Thymus (tissue), 2 donors: Measurements from ENCODE around the gene MAN1B1. TPM values are rescaled to one million over a fixed set of nuclear protein-coding genes. Genes with fewer than 3 reads are reported as not detected.

Experiments used
- polyA plus RNA-seq: library from polyadenylated mRNA; stranded (reverse); fragments of 200-250 nt; gene quantifications from one replicate; pipeline ENCODE4 v1.2.3, GENCODE V29; 2013
- total RNA-seq: library from RNA; stranded (reverse); fragments of 120-200 nt; gene quantifications from one replicate; pipeline ENCODE4 v1.2.4, GENCODE V29; 2013
- donor health status: healthy.

Gene MAN1B1
- total and polyA plus RNA-seq, 2 donors: 26.8 to 107 TPM

Other genes with a start within 250 kb of the MAN1B1 start
Only the 30 nearest of the 36 such genes appear.
- 101 TPM for gene FBXW5, start 142.2 kb upstream of the MAN1B1 start, total RNA-seq
- gene FBXW5, start 142.2 kb upstream of the MAN1B1 start, polyA plus RNA-seq: 162 TPM
- gene C8G, start 141.7 kb upstream of the MAN1B1 start, total RNA-seq: 2.2 TPM
- 6.5 TPM for gene C8G, start 141.7 kb upstream of the MAN1B1 start, polyA plus RNA-seq
- gene LCN12, start 134.7 kb upstream of the MAN1B1 start, total RNA-seq: 4.2 TPM
- gene LCN12, start 134.7 kb upstream of the MAN1B1 start, polyA plus RNA-seq: 14.4 TPM
- gene PTGDS, start 109.5 kb upstream of the MAN1B1 start, total RNA-seq: 5.0 TPM
- gene PTGDS, start 109.5 kb upstream of the MAN1B1 start, polyA plus RNA-seq: 137 TPM
- gene LCNL1, start 104.0 kb upstream of the MAN1B1 start, total RNA-seq: 0.19 TPM
- 5.0 TPM for gene LCNL1, start 104.0 kb upstream of the MAN1B1 start, polyA plus RNA-seq
- 68.9 TPM for gene PAXX, start 94.6 kb upstream of the MAN1B1 start, total RNA-seq
- gene PAXX, start 94.6 kb upstream of the MAN1B1 start, polyA plus RNA-seq: 431 TPM
- gene CLIC3, start 90.4 kb upstream of the MAN1B1 start, total RNA-seq: 13.6 TPM
- gene CLIC3, start 90.4 kb upstream of the MAN1B1 start, polyA plus RNA-seq: 44.6 TPM
- 4.2 TPM for gene ABCA2, start 58.7 kb upstream of the MAN1B1 start, total RNA-seq
- gene ABCA2, start 58.7 kb upstream of the MAN1B1 start, polyA plus RNA-seq: 37.3 TPM
- 0.99 TPM for gene FUT7, start 54.9 kb upstream of the MAN1B1 start, total RNA-seq
- gene FUT7, start 54.9 kb upstream of the MAN1B1 start, polyA plus RNA-seq: 4.6 TPM
- 4.8 TPM for gene NPDC1, start 40.8 kb upstream of the MAN1B1 start, total RNA-seq
- gene NPDC1, start 40.8 kb upstream of the MAN1B1 start, polyA plus RNA-seq: 71.1 TPM
- 0.09 TPM for gene ENTPD2, start 32.9 kb upstream of the MAN1B1 start, total RNA-seq
- gene ENTPD2, start 32.9 kb upstream of the MAN1B1 start, polyA plus RNA-seq: 0.27 TPM
- gene SAPCD2, start 16.4 kb upstream of the MAN1B1 start, total RNA-seq: 6.3 TPM
- 0.87 TPM for gene SAPCD2, start 16.4 kb upstream of the MAN1B1 start, polyA plus RNA-seq
- gene UAP1L1, start 9.5 kb upstream of the MAN1B1 start, total RNA-seq: 1.9 TPM
- 9.4 TPM for gene UAP1L1, start 9.5 kb upstream of the MAN1B1 start, polyA plus RNA-seq
- 112 TPM for gene DPP7, start 27.7 kb downstream of the MAN1B1 start, total RNA-seq
- 476 TPM for gene DPP7, start 27.7 kb downstream of the MAN1B1 start, polyA plus RNA-seq
- gene GRIN1, start 52.2 kb downstream of the MAN1B1 start, total RNA-seq: 0.19 TPM
- gene GRIN1, start 52.2 kb downstream of the MAN1B1 start, polyA plus RNA-seq: 0.18 TPM
- gene LRRC26, start 83.1 kb downstream of the MAN1B1 start, total RNA-seq: 0.28 TPM
- 0.05 TPM for gene LRRC26, start 83.1 kb downstream of the MAN1B1 start, polyA plus RNA-seq
- gene TMEM210, start 85.1 kb downstream of the MAN1B1 start, total RNA-seq: not detected
- 0.07 TPM for gene TMEM210, start 85.1 kb downstream of the MAN1B1 start, polyA plus RNA-seq
- 19.1 TPM for gene ANAPC2, start 101.6 kb downstream of the MAN1B1 start, total RNA-seq
- gene ANAPC2, start 101.6 kb downstream of the MAN1B1 start, polyA plus RNA-seq: 69.4 TPM
- gene SSNA1, start 101.7 kb downstream of the MAN1B1 start, total RNA-seq: 85.2 TPM
- gene SSNA1, start 101.7 kb downstream of the MAN1B1 start, polyA plus RNA-seq: 74.9 TPM
- 2.7 TPM for gene TPRN, start 113.8 kb downstream of the MAN1B1 start, total RNA-seq
- gene TPRN, start 113.8 kb downstream of the MAN1B1 start, polyA plus RNA-seq: 6.2 TPM
- gene TMEM203, start 118.7 kb downstream of the MAN1B1 start, total RNA-seq: 20.6 TPM
- gene TMEM203, start 118.7 kb downstream of the MAN1B1 start, polyA plus RNA-seq: 47.2 TPM
- 4.7 TPM for gene NDOR1, start 118.7 kb downstream of the MAN1B1 start, total RNA-seq
- 20.4 TPM for gene NDOR1, start 118.7 kb downstream of the MAN1B1 start, polyA plus RNA-seq
- 0.09 TPM for gene RNF208, start 135.3 kb downstream of the MAN1B1 start, total RNA-seq
- 5.3 TPM for gene RNF208, start 135.3 kb downstream of the MAN1B1 start, polyA plus RNA-seq
- 0.57 TPM for gene CYSRT1, start 138.2 kb downstream of the MAN1B1 start, total RNA-seq
- 2.8 TPM for gene CYSRT1, start 138.2 kb downstream of the MAN1B1 start, polyA plus RNA-seq
- gene RNF224, start 140.5 kb downstream of the MAN1B1 start, total RNA-seq: 0.05 TPM
- gene RNF224, start 140.5 kb downstream of the MAN1B1 start, polyA plus RNA-seq: 0.16 TPM
- not detected for gene SLC34A3, start 143.9 kb downstream of the MAN1B1 start, total RNA-seq
- gene SLC34A3, start 143.9 kb downstream of the MAN1B1 start, polyA plus RNA-seq: 0.14 TPM
- gene TUBB4B, start 154.3 kb downstream of the MAN1B1 start, total RNA-seq: 166 TPM
- 104 TPM for gene TUBB4B, start 154.3 kb downstream of the MAN1B1 start, polyA plus RNA-seq
- gene STPG3, start 164.3 kb downstream of the MAN1B1 start, total RNA-seq: 0.09 TPM
- 0.43 TPM for gene STPG3, start 164.3 kb downstream of the MAN1B1 start, polyA plus RNA-seq
- 20.4 TPM for gene NELFB, start 168.3 kb downstream of the MAN1B1 start, total RNA-seq
- gene NELFB, start 168.3 kb downstream of the MAN1B1 start, polyA plus RNA-seq: 38.8 TPM
- gene TOR4A, start 190.7 kb downstream of the MAN1B1 start, total RNA-seq: 2.0 TPM
- gene TOR4A, start 190.7 kb downstream of the MAN1B1 start, polyA plus RNA-seq: 2.1 TPM